ENCODE data around the gene CRB3.

- peak; percentile 55 to 65 (median 57) for TF ChIP-seq CTCF (optimal IDR thresholded peaks at IDR 0.05 in 1 of 3, IDR thresholded peaks at IDR 0.05 in 1 of 3, conservative IDR thresholded peaks at IDR 0.05 in 1 of 3; ENCODE audit: extremely low read depth in 1 of 3, insufficient read depth in 2 of 3, low read length in 3 of 3)
- TF ChIP-seq EZH2 (IDR thresholded peaks at IDR 0.05; ENCODE audit: low read length): no peak
These were observed 3.8 kb upstream of the CRB3 start for GRCh38 chr19:6460099-6460884.
